Stimulated activated CD8-positive, alpha-beta memory T cell treated with anti-CD3 and anti-CD28 coated beads, Interleukin-15, amount 100 ng/mL, for 24 hours (primary cell): ENCODE measurements around the gene PRSS36.

ENCODE experiments used
- DNase-seq: peaks from one replicate; pipeline ENCODE4 v3.0.0-alpha.2; 2020; ENCODE audit warnings: low read depth

The PRSS36 gene

DNA sequence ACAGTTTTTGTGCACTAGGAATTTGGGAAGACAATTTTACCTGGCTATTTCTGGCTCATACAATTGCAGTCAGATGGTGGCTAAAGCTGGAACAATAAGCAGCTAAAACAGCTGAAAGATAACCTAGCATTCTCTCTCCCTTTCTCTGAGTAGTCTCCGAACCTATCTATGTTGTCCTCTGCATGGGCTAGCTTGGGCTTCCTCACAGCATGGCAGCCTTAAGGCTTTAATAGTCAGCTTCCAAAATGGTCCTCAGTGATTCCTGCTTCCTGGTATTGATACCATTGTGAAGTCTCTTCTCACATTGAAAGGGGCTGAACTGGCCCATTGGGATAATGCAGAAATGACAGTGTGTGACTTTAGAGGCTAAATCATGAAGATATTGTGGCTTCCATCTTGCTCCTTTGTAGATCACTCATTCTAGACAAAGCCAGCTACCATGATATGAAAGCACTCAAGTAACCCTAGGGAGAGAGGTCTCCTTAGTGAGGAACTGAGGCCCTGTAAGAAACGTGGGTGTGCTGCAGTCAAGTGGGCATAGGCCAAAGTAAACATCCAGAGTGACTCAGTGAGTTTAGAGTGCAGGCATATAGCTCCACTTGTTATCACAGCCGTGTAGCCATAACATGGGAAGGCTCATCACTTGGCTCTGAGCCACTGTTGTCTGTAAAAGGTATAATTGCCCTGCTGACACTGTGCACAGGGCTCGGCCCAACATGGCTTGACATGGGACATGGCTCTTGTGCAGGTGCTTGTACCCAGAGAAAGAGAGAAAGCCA, 49.8 kb downstream of the PRSS36 start:
- DNase-seq = no peak

DNA sequence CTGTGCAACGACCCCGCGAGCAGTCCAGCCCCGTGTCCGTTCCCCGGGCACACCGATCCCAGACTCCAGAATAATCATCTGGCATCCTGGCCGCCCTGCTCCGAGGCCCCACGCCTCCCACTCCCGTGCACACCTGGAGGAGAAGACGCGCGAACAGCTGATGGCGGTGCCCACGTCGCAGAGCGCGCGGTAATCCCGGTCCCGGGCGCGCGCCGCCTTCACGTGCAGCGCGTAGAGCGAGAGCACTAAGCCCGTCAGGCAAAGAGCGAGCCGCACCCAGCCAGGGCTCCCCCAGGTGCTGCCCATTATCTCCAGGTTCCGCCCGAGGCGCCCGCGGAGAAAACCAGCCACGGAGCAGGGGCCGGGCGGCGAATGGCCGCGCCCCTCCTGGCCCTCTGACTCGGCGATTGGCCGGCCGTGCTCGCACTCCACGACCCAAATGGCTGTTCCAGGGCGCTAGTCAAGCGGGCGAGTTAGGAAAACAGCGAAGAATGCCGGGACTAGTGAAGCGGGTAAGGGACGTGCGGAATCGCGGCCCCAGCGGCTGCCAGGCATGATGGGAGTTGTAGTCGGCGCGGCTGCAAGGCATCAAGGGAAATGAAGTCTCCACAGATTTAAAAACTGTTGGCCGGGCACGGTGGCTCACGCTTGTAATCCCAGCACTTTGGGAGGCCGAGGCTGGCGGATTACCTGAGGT, 55.3 kb downstream of the PRSS36 start, which contains the start of gene VKORC1:
VKORC1 (minus strand) TSS at position 374 of the 697 bp plus-strand sequence; CDS start at position 306, 68 bp downstream.
- DNase-seq = peak; percentile 67

DNA sequence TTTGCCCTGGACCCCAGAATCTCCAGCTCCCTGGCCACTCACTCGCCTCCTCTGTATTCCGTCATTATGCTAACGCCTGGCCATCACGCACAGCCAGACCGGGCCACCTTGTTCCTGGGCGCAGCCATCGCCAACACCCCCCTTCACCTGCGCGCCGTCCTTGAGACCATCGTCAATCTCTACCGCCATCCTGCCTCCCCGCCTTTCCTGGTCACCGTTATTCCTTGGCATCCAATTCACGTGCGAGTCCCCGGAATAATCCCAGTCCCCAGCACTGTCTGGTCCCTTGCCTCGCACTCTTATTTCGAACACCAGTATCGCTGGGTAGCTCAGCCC, 55.8 kb downstream of the PRSS36 start:
- DNase-seq = no peak

DNA sequence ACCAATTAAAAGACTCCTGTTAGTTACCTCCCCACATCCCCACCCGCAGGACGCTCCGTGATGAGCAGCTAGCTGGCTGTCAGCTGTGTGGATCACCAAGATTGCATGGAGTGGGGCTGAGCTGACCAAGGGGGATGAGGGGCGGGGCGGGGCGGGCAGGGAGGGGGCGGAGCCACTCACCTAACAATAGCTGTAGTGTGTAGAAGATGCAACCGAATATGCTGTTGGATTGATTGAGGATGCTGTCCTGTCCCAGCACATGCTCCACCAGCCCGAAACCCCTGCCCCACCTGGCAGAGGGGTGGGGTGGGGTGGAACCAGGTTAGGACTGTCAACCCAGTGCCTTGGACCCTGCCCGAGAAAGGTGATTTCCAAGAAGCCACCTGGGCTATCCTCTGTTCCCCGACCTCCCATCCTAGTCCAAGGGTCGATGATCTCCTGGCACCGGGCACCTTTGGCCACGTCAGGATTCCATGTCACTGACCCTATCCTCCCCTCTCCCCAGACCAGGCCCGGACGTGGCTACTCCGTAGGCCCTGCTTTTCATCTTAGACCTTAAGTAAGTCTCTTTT, 56.6 kb downstream of the PRSS36 start:
- DNase-seq = no peak

DNA sequence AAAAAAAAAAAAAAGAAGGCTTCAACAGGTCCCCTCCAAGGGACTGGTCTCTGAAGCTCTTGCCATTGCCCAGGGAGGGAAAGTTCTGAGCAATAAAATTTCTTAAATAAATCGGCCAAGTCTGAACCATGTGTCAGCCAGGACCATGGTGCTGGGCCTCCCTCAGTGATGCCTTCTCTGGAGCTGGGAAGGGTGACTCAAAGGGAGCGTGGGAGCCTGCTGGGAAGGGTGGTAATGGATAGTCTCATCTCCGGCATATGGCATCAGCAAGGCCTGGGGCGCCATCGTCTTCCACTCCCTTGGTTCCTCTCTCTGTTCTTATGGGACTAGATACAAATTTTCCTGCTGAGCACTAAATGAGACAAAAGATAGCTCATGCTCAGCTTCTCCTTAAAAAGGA, 57.5 kb downstream of the PRSS36 start:
- DNase-seq = no peak

DNA sequence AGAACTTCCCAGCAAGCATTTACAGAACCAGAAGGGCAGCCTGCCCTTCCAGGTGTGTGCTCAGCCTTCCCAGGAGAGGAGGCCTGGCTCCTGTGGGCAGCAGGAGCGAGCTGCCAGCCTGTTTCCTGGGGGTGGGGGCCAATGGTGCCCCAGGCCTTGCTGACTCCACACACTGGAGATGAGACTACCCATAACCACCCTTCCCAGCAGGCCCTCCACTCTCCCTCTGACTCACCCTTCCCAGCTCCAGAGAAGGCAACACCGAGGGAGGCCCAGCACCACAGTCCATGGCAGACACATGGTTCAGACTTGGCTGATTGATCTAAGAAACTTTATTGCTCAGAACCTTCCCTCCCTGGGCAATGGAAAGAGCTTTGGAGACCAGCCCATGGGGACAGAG, 59.3 kb downstream of the PRSS36 start:
- no peak for DNase-seq

DNA sequence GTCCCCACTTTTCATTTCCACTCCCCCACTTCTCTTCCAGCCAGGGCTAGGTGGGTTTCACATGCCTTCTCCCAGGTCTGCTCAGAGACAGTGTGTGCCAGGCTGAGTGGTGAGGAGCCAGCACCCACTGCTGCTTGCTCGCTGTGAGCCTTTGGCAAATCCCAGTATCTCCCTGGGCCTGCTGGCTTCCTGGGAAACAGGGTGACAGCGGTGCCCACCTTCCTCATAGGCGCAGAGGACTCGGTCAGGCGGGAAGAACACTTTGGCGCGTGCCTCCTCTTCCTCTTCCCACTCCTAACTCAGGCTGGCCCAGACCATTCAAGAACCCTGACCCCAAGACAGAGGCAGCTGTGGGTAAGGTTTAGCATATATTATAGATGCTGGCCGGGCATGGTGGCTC, 60.7 kb downstream of the PRSS36 start:
- DNase-seq = no peak
